ENCODE measurements around the gene DCC.
"Not testable (repeated sequence)": the region's sequence is repeated elsewhere in the genome, so short reads cannot be mapped to it uniquely, and the experiment has no call there.

GRCh38 chr18:53468173-53468572 lies 1128.2 kb downstream of the DCC start:
- not testable (repeated sequence) for TF ChIP-seq FOXA1 (IDR thresholded peaks at IDR 0.05); ELF4 (IDR thresholded peaks at IDR 0.05); NFRKB (IDR thresholded peaks at IDR 0.05); FOXM1 (IDR thresholded peaks at IDR 0.05; ENCODE audit: borderline replicate concordance); BHLHE40 (IDR thresholded peaks at IDR 0.05; ENCODE audit: borderline replicate concordance); LEF1 (IDR thresholded peaks at IDR 0.05; ENCODE audit: borderline replicate concordance); CTBP1 (IDR thresholded peaks at IDR 0.05; ENCODE audit: borderline replicate concordance); FOXK2 (IDR thresholded peaks at IDR 0.05); L3MBTL2 (conservative IDR thresholded peaks at IDR 0.05); SP1 (IDR thresholded peaks at IDR 0.05); PKNOX1 (IDR thresholded peaks at IDR 0.05); ARNT (IDR thresholded peaks at IDR 0.05)

All from HEK293T (cell line).